Endothelial cell (in vitro differentiated cells): ENCODE results near the gene CD59. TPM values are rescaled to one million over a fixed set of nuclear protein-coding genes. Genes with fewer than 3 reads are reported as not detected.
A peak's percentile ranks its signal among the peaks of the same experiment; 100 is the strongest.

ENCODE experiments used
- DNase-seq: peaks from one replicate; pipeline ENCODE4 v3.0.0; 2021; ENCODE audit warnings: low spot score
- H3K27ac Mint-ChIP-seq: one replicate; pipeline ENCODE4 v1.8.0; 2021; ENCODE audit warnings: mixed read lengths, inconsistent platforms; ENCODE audit not compliant: unreplicated experiment
- H3K27me3 Mint-ChIP-seq: one replicate; pipeline ENCODE4 v1.8.0; 2021; ENCODE audit warnings: mild to moderate bottlenecking, moderate library complexity, mixed read lengths, inconsistent platforms; ENCODE audit not compliant: unreplicated experiment
- H3K36me3 Mint-ChIP-seq: one replicate; pipeline ENCODE4 v1.8.0; 2021; ENCODE audit warnings: mild to moderate bottlenecking, low read depth, mixed read lengths, inconsistent platforms; ENCODE audit not compliant: unreplicated experiment
- H3K4me1 Mint-ChIP-seq: one replicate; pipeline ENCODE4 v1.8.0; 2021; ENCODE audit warnings: mild to moderate bottlenecking, mixed read lengths, inconsistent platforms; ENCODE audit not compliant: unreplicated experiment
- H3K4me3 Mint-ChIP-seq: one replicate; pipeline ENCODE4 v1.8.0; 2021; ENCODE audit warnings: mild to moderate bottlenecking, mixed read lengths, inconsistent platforms; ENCODE audit not compliant: unreplicated experiment
- H3K9me3 Mint-ChIP-seq: one replicate; pipeline ENCODE4 v1.8.0; 2021; ENCODE audit warnings: mixed read lengths, inconsistent platforms; ENCODE audit not compliant: unreplicated experiment
- CTCF ChIP-seq: fragments of 200-600 bp; sonication (generic); IDR thresholded peaks from one replicate; pipeline ENCODE4 v1.5.0; 2021; ENCODE audit warnings: antibody characterized with exemption; ENCODE audit not compliant: unreplicated experiment
- total RNA-seq: library from RNA; stranded (reverse); fragmentation: NEBNext Ultra II Directional; extraction: Animal tissue kit (Norgen Biotek cat#: 25700); gene quantifications from one replicate; pipeline ENCODE4 v1.2.1, GENCODE V29; 2021; ENCODE audit not compliant: unreplicated experiment

Gene CD59
- total RNA-seq, 1 donor from 2014 or later = 101 TPM

- no peak for DNase-seq
- no peaks in the 10 kb centered on the region for H3K9me3 Mint-ChIP-seq
- no peak for TF ChIP-seq CTCF
- peaks cover 18% of the 10 kb centered on the region for H3K36me3 Mint-ChIP-seq
- no peak overlapping the region for H3K4me3 Mint-ChIP-seq
- H3K27ac Mint-ChIP-seq = peak overlapping the region; percentile 80
- H3K27me3 Mint-ChIP-seq = no peaks in the 10 kb centered on the region
- H3K4me1 Mint-ChIP-seq = peaks cover 40% of the 10 kb centered on the region
Observed at GRCh38 chr11:33722590-33723234, 13.5 kb downstream of the CD59 start.

- H3K4me1 Mint-ChIP-seq = peaks cover 40% of the 10 kb centered on the region
- H3K27ac Mint-ChIP-seq = no peak overlapping the region
- TF ChIP-seq CTCF = no peak
- no peak overlapping the region for H3K4me3 Mint-ChIP-seq
- no peaks in the 10 kb centered on the region for H3K27me3 Mint-ChIP-seq
- no peak for DNase-seq
- no peaks in the 10 kb centered on the region for H3K9me3 Mint-ChIP-seq
- H3K36me3 Mint-ChIP-seq = peaks cover 24% of the 10 kb centered on the region
Observed at GRCh38 chr11:33721984-33722383, 14.2 kb downstream of the CD59 start.

DNA sequence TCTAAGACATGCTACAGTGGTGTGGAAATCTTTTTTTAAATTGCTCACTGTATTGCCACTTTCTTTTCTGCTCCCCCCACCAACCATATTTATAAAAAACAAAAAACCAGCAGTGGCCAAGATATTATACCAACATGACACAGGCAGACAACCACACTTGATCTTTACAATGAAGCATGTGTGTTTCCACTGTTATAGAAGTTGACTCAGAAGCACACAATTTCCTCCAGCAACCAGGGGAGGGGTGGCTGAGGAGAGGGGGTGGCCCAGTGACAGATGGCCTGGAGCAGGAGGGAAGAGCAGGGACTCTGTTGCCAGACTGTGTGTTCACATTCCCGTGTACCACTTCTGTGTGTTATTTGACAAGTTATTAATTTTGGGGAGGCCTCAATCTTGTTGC is 14.8 kb downstream of the CD59 start:
- Mint-ChIP-seq H3K4me1 (peaks cover 40% of the 10 kb centered on the region), H3K4me3 (peak overlapping the region; percentile 2), H3K27me3 (no peaks in the 10 kb centered on the region), H3K9me3 (no peaks in the 10 kb centered on the region), H3K36me3 (peaks cover 25% of the 10 kb centered on the region), H3K27ac (peak overlapping the region; percentile 2)
- TF ChIP-seq CTCF = no peak
- DNase-seq = no peak

DNA sequence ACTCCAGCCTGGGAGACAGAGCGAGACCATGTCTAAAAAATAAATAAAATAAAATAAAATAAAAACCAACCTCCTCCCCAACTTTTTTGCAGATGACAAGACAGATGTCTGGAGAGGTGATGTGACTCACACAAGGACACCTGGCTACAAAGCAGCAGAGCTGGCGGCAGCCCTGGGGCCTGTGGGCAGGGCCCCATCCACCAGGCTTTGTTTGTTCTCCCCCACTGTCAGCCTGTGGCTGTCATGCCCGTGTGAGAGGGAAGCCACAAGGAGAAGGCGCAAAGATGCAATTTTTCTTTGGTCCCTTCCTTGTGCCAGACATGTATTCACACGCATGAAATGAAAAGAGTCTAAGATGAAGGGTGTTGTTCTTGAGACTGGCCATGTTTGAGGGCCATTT is 16.6 kb downstream of the CD59 start:
- peaks cover 33% of the 10 kb centered on the region for H3K4me1 Mint-ChIP-seq

More for the DNA sequence above, 16.6 kb downstream of the CD59 start:
- H3K36me3 Mint-ChIP-seq = peaks cover 25% of the 10 kb centered on the region
- no peak overlapping the region for H3K4me3 Mint-ChIP-seq
- no peak for DNase-seq
- no peak for TF ChIP-seq CTCF
- H3K27ac Mint-ChIP-seq = no peak overlapping the region
- H3K9me3 Mint-ChIP-seq = no peaks in the 10 kb centered on the region
- H3K27me3 Mint-ChIP-seq = no peaks in the 10 kb centered on the region
